Epithelial cell of proximal tubule (primary cell): ENCODE results near the gene PRR15L. TPM values are rescaled to one million over a fixed set of nuclear protein-coding genes. Genes with fewer than 3 reads are reported as not detected.
"Not testable (repeated sequence)": the region's sequence is repeated elsewhere in the genome, so short reads cannot be mapped to it uniquely, and the experiment has no call there.

Experiments
- DNase-seq: peaks from one replicate; pipeline ENCODE4 v3.0.0-alpha.2; 2011; ENCODE audit warnings: low read depth
- H3K4me3 ChIP-seq: 2 replicates; pipeline ENCODE4 v1.5.1; 2011; ENCODE audit warnings: low read depth, mild to moderate bottlenecking, low read length
- CTCF ChIP-seq: conservative IDR thresholded peaks from 2 replicates; pipeline ENCODE4 v1.5.1; 2012; ENCODE audit warnings: low read depth, mild to moderate bottlenecking, low read length
- total RNA-seq: library from RNA; depleted of rRNA; stranded (reverse); fragments of >200 nt; gene quantifications from 2 replicates; pipeline ENCODE4 v1.2.3, GENCODE V29; 2015

Gene PRR15L
- total RNA-seq, 1 donor from 2014 or later, result 3.5 TPM

- no peak overlapping the region for H3K4me3 ChIP-seq
- TF ChIP-seq CTCF, result no peak
- no peak for DNase-seq
Observed at GRCh38 chr17:47993964-47994363, 36.3 kb upstream of the PRR15L start.

DNA sequence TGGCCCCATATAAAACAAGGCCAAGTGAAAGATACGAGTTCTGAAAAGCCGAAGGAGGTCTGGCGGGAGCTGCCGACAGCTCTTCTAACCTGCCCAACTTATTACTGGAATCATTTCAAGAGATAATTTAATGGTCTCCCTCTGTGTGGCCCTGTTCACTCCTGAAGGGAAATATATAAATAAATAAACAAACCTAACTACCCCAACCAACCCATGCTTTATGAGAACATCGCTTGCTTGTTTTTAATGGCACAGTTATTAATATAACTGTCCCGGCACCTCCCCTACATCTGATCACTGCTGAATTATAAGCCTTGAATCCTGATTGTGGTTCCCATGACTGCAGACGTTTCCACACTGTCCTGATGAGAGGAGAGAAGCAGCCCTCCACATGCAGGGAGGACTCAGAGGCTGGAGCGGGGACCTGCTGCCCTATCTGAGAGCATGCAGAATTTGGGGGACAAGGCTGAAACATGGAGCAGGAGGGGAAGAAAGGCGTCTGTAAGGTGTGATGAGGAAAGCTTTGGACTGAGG lies 35.4 kb upstream of the PRR15L start:
- no peak for DNase-seq
- TF ChIP-seq CTCF, result no peak
- H3K4me3 ChIP-seq, result no peak overlapping the region

DNA sequence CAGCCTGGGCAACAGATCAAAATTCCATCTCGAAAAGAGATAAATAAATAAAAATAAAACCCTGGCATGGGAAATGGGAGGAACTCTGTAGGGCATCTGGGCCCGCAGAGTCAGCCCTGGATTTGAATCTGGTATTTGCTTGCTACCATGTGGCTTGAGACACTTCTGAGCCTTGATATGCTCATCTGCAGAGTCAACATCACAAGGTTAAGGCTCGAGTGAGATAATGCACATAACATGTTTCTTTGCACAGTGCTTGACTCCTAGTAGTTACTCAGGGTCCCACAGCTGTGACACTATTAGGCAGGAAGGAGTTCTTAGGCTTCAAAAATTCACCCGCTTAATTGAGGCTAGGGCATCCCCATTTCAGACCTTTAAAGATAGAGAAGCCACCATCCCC lies 34.5 kb upstream of the PRR15L start:
- H3K4me3 ChIP-seq, result no peak overlapping the region
- no peak for TF ChIP-seq CTCF
- no peak for DNase-seq

GRCh38 chr17:47990962-47991731 lies 33.5 kb upstream of the PRR15L start:
- TF ChIP-seq CTCF, result no peak
- no peak overlapping the region for H3K4me3 ChIP-seq
- no peak for DNase-seq

DNA sequence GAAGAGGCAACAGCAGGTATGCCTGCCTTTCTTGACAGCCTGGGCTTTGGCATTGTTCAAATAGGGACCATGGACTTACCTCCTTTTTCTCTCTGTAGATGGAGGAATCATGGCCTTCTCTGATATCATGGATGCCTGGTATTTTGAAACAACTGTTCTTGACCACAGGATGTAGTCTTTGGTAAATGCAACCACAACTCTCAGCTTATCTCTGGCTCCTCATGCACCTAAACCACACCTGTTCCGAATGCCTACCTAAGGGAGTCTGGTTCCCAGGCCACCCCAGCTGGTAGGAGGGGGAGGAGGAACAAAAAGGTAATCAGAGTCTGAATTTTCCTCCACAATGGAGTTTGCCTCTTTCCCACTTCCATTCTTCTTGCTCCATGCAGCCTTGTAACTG lies 32.0 kb upstream of the PRR15L start:
- TF ChIP-seq CTCF, result no peak
- H3K4me3 ChIP-seq, result no peak overlapping the region
- no peak for DNase-seq

GRCh38 chr17:47989159-47989558 lies 31.5 kb upstream of the PRR15L start:
- no peak for TF ChIP-seq CTCF
- DNase-seq, result no peak
- H3K4me3 ChIP-seq, result no peak overlapping the region

- not testable (repeated sequence) for H3K4me3 ChIP-seq, DNase-seq
Observed at GRCh38 chr17:47988445-47988844, 30.8 kb upstream of the PRR15L start.
